ENCODE measurements around the gene MACROD2.

DNA sequence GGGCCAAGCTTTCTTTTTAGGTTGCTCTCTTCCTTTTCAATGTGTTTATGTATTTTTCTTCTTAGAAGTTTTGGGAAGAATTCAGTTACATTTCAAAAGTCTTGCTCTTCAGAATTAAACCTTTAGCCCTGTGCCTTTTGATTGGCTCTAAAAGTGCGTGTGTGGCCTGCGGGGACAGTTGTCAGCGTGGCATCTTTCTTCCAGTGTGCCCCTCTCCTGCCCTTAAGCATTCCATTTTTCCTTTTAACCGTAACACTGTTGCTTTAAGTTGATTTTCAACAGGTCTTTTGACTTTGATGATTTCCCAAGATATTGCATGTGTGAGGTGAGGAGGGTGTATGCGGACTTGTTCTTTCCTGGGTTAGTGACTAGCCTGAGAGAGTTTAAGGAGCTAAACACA, 1341.2 kb downstream of the MACROD2 start:
- TF ChIP-seq, protein P1, sequence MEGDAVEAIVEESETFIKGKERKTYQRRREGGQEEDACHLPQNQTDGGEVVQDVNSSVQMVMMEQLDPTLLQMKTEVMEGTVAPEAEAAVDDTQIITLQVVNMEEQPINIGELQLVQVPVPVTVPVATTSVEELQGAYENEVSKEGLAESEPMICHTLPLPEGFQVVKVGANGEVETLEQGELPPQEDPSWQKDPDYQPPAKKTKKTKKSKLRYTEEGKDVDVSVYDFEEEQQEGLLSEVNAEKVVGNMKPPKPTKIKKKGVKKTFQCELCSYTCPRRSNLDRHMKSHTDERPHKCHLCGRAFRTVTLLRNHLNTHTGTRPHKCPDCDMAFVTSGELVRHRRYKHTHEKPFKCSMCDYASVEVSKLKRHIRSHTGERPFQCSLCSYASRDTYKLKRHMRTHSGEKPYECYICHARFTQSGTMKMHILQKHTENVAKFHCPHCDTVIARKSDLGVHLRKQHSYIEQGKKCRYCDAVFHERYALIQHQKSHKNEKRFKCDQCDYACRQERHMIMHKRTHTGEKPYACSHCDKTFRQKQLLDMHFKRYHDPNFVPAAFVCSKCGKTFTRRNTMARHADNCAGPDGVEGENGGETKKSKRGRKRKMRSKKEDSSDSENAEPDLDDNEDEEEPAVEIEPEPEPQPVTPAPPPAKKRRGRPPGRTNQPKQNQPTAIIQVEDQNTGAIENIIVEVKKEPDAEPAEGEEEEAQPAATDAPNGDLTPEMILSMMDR (IDR thresholded peaks at IDR 0.05), result no peak
- no peak for TF ChIP-seq POLR2A (IDR thresholded peaks at IDR 0.05)

Measured in uterus (tissue), 2 donors.